Stimulated activated CD8-positive, alpha-beta memory T cell treated with anti-CD3 and anti-CD28 coated beads, Interleukin-12 subunit alpha, Interleukin-12 subunit beta, amount 100 ng/mL, for 24 hours (primary cell): ENCODE results near the gene SPOCK3.
"Not testable (repeated sequence)": the region's sequence is repeated elsewhere in the genome, so short reads cannot be mapped to it uniquely, and the experiment has no call there.

ENCODE experiments used
- DNase-seq: peaks from one replicate; pipeline ENCODE4 v3.0.0-alpha.2; 2020; ENCODE audit errors: extremely low read depth

The SPOCK3 gene

DNA sequence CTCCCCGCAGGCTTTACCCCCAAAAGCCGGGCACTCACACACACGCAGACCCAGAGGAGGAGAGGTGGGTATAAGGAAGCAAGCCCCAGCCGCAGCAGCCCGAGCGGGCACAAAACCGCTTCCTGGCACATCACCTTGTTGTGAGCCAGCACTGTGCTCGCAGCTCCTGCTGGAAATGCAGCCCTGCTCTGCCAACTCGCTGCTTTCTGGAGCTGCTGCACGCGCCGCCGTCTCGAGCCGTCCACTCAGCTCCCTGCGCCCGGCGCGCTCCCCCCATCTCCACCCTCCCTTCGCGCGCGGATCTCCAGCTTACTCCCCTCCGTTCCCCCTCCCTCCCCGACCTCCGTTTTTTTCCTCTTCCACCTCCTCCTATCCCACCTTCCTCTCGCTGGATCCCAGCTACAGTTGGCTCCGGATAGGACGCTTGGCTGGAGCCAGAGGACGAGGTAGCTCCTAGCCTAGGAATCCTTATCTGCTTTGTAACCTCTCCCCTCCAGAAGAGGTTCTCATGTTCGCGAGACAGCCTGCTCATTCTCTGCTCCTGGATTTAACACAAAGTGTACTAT is at the start of gene SPOCK3:
SPOCK3 (minus strand) TSS at position 179 of the 566 bp plus-strand sequence.
- no peak for DNase-seq

- no peak for DNase-seq
Observed at GRCh38 chr4:167282171-167282864, 48.0 kb upstream of the SPOCK3 start.

GRCh38 chr4:167281545-167281944 is 47.3 kb upstream of the SPOCK3 start:
- not testable (repeated sequence) for DNase-seq

GRCh38 chr4:167274351-167274750 is 40.1 kb upstream of the SPOCK3 start:
- DNase-seq, result no peak

DNA sequence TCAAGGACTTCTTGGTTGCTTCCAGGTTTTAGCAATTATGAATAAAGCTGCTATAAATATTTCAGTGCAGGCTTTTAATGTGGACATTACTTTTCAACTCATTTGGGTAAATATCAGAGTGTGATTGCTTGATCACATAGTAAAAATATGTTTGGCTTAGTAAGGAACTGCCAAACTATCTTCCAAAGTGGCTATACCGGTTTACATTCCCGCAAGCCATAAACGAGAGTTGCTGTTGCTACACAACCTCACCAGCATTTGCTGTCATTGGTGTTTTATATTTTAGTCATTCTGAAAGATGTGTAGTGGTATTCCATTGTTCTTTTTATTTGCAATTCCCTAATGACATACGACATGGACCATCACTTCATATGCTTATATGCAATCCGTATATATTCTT is 30.9 kb upstream of the SPOCK3 start:
- DNase-seq, result no peak

GRCh38 chr4:167248271-167248670 is 14.0 kb upstream of the SPOCK3 start:
- DNase-seq, result no peak

DNA sequence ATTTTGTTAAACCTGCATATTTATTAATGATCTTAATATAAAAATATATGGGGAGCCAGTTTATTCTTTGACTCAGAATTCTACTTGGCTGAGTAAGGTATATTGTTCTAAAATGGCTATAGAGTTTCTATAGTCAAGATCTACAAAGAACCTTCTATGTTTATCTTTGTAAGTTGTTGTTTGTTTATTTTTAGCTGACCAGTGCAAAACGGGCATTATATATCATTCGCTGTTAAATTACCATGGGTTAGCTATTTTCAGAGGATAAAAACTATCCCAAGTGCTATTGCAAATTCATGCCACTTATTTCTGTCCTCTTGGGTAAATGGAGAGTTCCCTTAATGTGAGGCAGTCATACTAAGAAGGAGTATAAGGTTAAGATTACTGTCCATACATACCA is 5.3 kb upstream of the SPOCK3 start:
- DNase-seq, result no peak

GRCh38 chr4:167238226-167238625 is 3.9 kb upstream of the SPOCK3 start:
- no peak for DNase-seq

GRCh38 chr4:167233685-167234315 is 494 bp downstream of the SPOCK3 start:
- DNase-seq, result no peak

- no peak for DNase-seq
Observed at GRCh38 chr4:167232805-167233684, 1.2 kb downstream of the SPOCK3 start.

GRCh38 chr4:167230744-167231143 is 3.5 kb downstream of the SPOCK3 start:
- no peak for DNase-seq

- DNase-seq, result no peak
Observed at GRCh38 chr4:167222099-167222498, 12.2 kb downstream of the SPOCK3 start.

DNA sequence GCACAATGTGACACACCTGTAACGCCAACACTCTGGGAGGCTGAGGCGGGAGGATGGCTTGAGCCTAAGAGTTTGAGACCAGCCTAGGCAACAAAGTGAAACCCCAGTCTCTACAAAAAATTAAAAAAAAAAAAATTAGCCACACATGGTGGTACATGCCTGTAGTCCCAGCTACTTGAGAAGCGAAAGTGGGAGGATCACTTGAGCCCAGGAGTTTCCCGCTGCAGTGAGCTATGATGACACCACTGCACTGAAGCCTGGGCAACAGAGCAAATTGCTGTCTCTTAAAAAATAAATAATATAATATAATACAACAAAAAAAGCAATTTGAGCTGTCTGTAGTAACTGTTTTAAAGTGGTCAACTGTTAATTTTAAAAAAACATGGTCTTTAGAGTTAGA is 13.2 kb downstream of the SPOCK3 start:
- DNase-seq, result no peak

DNA sequence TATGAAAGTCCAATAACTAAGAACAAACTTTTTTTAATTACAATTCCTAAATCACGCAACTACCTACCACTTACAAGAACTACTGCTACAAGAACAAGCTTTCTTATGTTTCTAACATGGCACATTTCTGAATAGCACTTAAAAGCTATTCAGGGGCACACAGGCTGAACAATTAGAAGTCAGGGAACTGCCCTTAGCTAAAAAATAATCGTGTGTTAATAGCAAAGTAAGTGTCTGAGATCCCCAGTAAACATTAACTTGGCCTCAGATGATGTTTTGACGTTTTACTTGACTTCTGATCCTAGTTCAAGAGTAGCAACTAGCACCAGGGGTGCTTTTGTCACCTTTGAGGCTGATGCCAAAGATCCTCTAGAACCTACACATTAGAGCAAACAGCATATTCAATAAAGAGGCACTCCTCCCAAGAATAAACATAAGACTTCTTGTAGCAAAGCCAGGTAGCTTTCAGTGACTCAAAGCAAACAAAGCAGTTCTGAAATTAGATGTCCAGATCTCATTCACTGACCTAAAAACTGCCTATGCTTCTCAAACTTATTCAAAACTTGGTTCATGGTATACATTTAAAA is 16.2 kb downstream of the SPOCK3 start:
- DNase-seq, result no peak

- DNase-seq, result no peak
Observed at GRCh38 chr4:167216783-167217182, 17.5 kb downstream of the SPOCK3 start.

DNA sequence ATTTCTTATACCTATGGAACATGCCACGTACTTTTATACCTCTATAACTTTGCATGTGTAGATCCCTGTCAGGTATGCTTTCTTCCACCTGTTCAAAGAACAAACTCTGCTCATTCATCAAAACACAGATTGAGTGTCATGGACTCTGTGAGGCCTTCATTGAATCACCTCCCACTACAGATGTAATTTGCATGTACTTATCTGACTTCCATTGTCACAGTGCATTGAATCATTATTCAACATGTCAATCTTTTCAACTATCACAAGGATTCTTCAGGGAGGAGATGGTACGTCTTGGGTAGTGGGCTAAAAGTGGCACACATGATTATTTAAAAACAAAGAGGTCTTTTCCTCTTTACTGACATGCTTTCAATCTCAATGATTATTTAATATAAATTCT is 24.1 kb downstream of the SPOCK3 start:
- no peak for DNase-seq

DNA sequence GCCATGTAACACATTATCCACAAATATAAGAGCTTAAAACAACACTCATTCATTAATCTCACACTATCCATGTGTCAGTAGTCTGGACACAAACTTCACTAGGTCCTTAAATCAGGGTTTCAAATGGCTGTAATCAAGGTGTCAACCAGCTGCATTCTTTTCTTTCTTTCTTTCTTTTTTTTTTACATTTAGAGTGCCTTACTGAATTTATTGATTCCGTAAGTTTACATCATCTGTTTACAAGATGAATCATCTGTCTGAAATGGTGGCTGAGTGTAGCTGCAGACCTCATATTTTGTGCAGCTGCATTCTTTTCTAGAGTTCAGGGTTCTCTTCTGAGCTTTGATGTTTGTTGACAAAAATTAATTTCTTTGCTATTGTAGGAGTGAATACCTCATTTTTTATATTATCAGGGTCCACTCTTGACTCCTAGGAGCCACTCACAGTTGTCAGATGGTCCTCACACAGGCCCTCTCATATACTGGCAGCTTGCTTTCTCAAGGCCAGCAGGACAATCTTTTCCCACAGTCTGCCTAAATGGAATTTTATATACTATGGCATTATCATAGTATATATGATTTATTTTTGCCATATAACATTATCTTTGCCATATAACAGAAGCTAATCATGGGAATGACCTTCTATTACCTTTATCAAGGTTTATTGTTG is 37.8 kb downstream of the SPOCK3 start:
- DNase-seq, result no peak

GRCh38 chr4:167190379-167190778 is 43.9 kb downstream of the SPOCK3 start:
- no peak for DNase-seq

DNA sequence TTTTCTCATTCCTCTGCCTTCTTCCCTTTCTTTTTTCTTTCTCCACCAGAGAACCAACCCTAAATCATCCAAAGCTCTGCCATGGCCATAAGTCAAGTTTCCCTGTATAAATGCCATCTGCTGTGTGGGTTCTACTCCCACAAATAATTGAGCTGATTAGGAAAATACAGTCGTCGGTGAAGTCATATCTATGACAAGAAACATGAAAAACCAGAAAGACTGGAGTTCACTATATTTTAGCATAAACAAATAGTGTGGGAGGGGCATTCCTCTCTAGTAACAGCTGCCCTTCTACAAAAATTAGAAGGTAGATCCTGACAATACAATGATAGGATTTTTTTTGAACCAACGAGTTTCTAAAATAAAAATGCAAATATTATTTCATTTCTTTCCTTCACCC is 48.8 kb downstream of the SPOCK3 start:
- no peak for DNase-seq

DNA sequence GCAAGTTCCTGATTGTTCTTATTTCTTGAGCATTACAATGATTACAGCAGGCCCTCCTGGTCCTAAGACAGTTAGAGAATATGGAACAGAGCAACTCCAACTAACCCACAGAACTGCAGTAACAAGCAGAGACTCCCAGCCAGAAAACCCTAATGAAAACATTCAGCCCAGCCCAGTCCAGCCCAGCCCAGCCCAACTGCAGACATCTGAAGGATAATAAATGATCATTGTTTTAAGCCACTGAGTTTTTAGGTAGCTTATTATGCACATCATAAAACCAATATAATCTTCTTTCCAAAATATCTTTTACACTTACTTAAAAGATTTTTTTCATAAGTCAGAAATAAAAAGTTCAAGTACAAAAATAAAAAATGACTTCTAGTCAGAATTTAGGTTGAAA is 51.3 kb downstream of the SPOCK3 start:
- no peak for DNase-seq

DNA sequence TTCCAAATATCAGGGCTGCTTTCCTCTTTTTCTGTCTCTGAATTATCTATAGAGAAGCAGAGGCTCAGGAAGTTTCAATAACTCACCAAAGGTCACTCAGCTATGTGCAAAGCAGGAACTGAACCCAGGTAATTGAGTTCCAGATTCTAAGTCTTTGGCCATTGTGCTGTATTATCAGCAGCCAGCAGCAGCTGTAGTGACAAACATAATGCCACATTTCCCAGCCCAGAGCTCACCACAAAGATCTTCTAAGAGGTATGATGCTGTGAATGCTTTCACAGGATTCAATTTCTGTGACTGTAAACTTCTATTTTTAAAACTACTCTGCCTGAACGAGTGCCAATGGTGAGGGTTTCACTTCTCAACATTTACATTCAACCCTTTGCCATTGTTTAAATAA is 56.4 kb downstream of the SPOCK3 start:
- DNase-seq, result no peak
